Measurements from ENCODE around the gene GP1BA. TPM values are rescaled to one million over a fixed set of nuclear protein-coding genes. Genes with fewer than 3 reads are reported as not detected.

The GP1BA gene
- total RNA-seq, 2 donors from 2014 or later: not detected

DNA sequence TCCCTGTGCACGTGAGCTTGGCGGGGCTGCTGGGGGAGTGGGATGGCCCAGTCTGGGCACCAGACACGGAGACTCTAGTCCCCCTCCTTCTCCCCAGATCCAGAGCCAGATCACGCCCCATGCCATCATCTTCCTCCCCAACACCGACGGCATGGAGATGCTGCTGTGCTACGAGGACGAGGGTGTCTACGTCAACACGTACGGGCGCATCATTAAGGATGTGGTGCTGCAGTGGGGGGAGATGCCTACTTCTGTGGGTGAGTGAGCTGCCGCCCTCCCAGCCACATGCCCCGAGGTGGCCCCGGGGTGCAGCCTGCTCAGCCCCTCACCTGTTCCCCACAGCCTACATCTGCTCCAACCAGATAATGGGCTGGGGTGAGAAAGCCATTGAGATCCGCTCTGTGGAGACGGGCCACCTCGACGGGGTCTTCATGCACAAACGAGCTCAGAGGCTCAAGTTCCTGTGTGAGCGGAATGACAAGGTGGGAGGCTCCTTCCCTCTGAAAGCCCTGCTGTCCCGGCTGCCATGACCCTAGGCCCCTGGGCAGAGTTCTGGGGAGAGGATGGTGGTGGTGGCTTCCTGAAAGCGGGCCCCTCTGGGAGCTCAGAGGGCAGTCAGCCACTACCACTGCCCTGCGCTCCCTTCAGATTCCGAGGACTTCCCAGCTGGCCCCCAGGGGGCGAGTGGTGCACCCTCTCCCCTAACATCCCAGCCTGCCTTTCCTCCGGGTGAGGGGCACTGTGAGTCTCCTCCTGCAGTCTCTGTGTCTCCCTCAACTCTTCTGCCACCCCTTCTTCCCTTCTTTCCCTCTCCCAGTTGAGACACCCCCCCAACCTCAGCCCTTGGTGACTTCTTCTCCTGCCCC, 35.5 kb upstream of the GP1BA start:
- no peak for ATAC-seq (ENCODE audit: insufficient number of reproducible peaks, low FRiP score, low read depth)
- H3K27ac ChIP-seq: no peak overlapping the region
- no peak for TF ChIP-seq CTCF (IDR thresholded peaks at IDR 0.05)
- H3K4me1 ChIP-seq (ENCODE audit: control insufficient read depth in 1 of 2, low read depth in 2 of 2): peaks cover 0 to 16% of the 10 kb centered on the region in 2 donors
- no peaks in the 10 kb centered on the region for H3K9me3 ChIP-seq
- no peaks in the 10 kb centered on the region for H3K27me3 ChIP-seq (replicated peaks; ENCODE audit: insufficient read depth)
- H3K4me3 ChIP-seq: no peak overlapping the region
- peaks cover 41% of the 10 kb centered on the region for H3K36me3 ChIP-seq
- no peak for DNase-seq (ENCODE audit: low spot score)

GRCh38 chr17:4897198-4897687, 34.8 kb upstream of the GP1BA start:
- H3K36me3 ChIP-seq: peaks cover 35% of the 10 kb centered on the region
- ATAC-seq (ENCODE audit: insufficient number of reproducible peaks, low FRiP score, low read depth): no peak
- peaks cover 0 to 16% of the 10 kb centered on the region in 2 donors for H3K4me1 ChIP-seq (ENCODE audit: control insufficient read depth in 1 of 2, low read depth in 2 of 2)
- no peak for TF ChIP-seq CTCF (IDR thresholded peaks at IDR 0.05)
- no peaks in the 10 kb centered on the region for H3K27me3 ChIP-seq (replicated peaks; ENCODE audit: insufficient read depth)
- H3K9me3 ChIP-seq: no peaks in the 10 kb centered on the region
- no peak overlapping the region for H3K27ac ChIP-seq
- H3K4me3 ChIP-seq: no peak overlapping the region
- no peak for DNase-seq (ENCODE audit: low spot score)

- no peak for ATAC-seq (ENCODE audit: insufficient number of reproducible peaks, low FRiP score, low read depth)
- no peak overlapping the region for H3K4me3 ChIP-seq
- peaks cover 30% of the 10 kb centered on the region for H3K36me3 ChIP-seq
- no peaks in the 10 kb centered on the region for H3K9me3 ChIP-seq
- DNase-seq (ENCODE audit: low spot score): no peak
- H3K27ac ChIP-seq: no peak overlapping the region
- no peak for TF ChIP-seq CTCF (IDR thresholded peaks at IDR 0.05)
- H3K27me3 ChIP-seq (replicated peaks; ENCODE audit: insufficient read depth): no peaks in the 10 kb centered on the region
- H3K4me1 ChIP-seq (ENCODE audit: control insufficient read depth in 1 of 2, low read depth in 2 of 2): peaks cover 0 to 16% of the 10 kb centered on the region in 2 donors
Observed at GRCh38 chr17:4897785-4898184, 34.3 kb upstream of the GP1BA start.

DNA sequence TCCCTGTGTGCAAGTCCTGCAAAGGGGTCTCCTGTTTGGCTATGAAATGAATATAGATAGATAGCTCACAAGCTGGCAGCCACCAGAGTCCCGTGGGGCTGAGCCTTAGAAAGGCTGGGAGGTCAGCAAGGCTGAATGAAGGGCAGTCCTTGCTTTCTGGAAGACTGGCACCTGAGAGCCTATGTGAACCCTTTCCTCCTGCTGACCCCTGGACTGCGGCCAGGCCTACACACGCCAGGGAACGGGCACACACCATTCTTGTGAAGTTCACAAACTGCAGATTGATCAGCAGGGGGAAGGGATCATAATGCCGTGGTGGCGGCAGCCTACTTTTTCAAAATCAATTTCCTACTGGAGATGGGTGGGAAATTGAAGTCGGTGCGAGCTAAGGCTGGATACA, 33.7 kb upstream of the GP1BA start:
- TF ChIP-seq CTCF (IDR thresholded peaks at IDR 0.05): no peak
- no peak for ATAC-seq (ENCODE audit: insufficient number of reproducible peaks, low FRiP score, low read depth)

DNA sequence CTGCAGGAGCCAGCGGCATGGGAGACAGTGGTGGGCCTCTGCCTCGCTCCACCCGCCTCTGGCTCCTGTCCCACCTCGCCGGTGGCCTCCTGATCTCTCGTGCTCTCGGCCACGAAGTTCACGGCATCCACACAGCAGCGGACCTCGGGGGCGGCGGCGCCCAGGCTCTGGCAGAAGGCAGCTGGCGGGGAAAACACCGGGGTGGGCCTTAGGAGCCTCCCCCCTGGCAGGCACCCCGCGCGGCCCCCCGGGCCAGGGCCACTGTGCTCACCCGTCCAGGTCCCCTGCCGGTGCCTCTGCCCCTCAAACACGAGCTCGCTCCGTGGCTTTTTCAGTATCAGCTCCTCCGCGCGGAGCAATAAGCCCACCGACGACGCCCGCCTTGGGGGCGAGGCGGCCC, 33.1 kb upstream of the GP1BA start:
- DNase-seq (ENCODE audit: low spot score) (no peak), ATAC-seq (ENCODE audit: insufficient number of reproducible peaks, low FRiP score, low read depth) (no peak)
- no peak overlapping the region for H3K27ac ChIP-seq
- peaks cover 20% of the 10 kb centered on the region for H3K36me3 ChIP-seq
- no peak for TF ChIP-seq CTCF (IDR thresholded peaks at IDR 0.05)
- peaks cover 0 to 16% of the 10 kb centered on the region in 2 donors for H3K4me1 ChIP-seq (ENCODE audit: control insufficient read depth in 1 of 2, low read depth in 2 of 2)
- H3K4me3 ChIP-seq: peak overlapping the region; percentile 74
- no peaks in the 10 kb centered on the region for H3K9me3 ChIP-seq
- no peaks in the 10 kb centered on the region for H3K27me3 ChIP-seq (replicated peaks; ENCODE audit: insufficient read depth)

More for the DNA sequence above, 33.7 kb upstream of the GP1BA start:
- Histone ChIP-seq H3K4me3 (no peak overlapping the region), H3K4me1 (ENCODE audit: control insufficient read depth in 1 of 2, low read depth in 2 of 2) (peaks cover 0 to 16% of the 10 kb centered on the region in 2 donors), H3K36me3 (peaks cover 26% of the 10 kb centered on the region), H3K27me3 (replicated peaks; ENCODE audit: insufficient read depth) (no peaks in the 10 kb centered on the region), H3K27ac (no peak overlapping the region), H3K9me3 (no peaks in the 10 kb centered on the region)
- no peak for DNase-seq (ENCODE audit: low spot score)

All from thoracic aorta (tissue), 2 donors.